ENCODE results near the gene PKM.

Gene PKM

DNA sequence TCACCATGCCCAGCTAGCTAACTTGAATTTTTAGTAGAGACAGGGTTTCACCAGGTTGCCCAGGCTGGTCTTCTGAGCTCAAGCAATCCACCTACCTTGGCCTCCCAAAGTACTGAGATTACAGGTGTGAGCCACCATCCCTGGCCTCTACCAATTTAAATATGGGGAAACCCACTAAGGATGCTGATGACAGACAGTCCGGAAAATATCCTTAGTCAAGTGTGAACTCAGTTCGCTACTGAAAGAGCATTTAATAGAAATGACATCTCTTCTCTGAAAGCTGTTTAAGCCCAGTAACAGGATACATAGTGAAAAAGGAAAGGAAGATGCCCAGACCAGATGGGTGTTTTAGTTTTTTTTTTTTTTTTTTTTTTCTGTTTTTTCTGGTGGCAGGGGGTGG lies 25.7 kb downstream of the PKM start:
- Histone ChIP-seq H2BK12ac (ENCODE audit: low read length in 2 of 2) (no peak overlapping the region), H4K91ac (ENCODE audit: low read length) (no peak overlapping the region), H3K36me3 (ENCODE audit: control insufficient read depth in 1 of 2, insufficient read depth in 2 of 2, low read depth in 1 of 2, low read length in 2 of 2) (peaks cover 81 to 98% of the 10 kb centered on the region in 2 experiments), H3K23ac (ENCODE audit: low read length in 2 of 2) (no peak overlapping the region), H2BK5ac (ENCODE audit: low read depth, low read length, poor library complexity, severe bottlenecking) (no peak overlapping the region), H2AFZ (ENCODE audit: low read depth, low read length) (no peak overlapping the region), H3K27me3 (ENCODE audit: control insufficient read depth in 1 of 2, insufficient read depth in 1 of 2, low read length in 2 of 2) (no peaks in the 10 kb centered on the region), H3K14ac (ENCODE audit: low read length in 2 of 2) (no peak overlapping the region), H3K18ac (ENCODE audit: low read depth in 1 of 2, low read length in 2 of 2) (no peak overlapping the region), H2BK15ac (ENCODE audit: low read depth, poor library complexity, severe bottlenecking) (no peak overlapping the region), H2AK5ac (ENCODE audit: low read length, severe bottlenecking) (no peak overlapping the region), H2BK120ac (ENCODE audit: low read depth, low read length) (no peak overlapping the region), H4K8ac (ENCODE audit: low read length) (no peak overlapping the region), H3K79me1 (replicated peaks; ENCODE audit: low read length, poor library complexity, severe bottlenecking) (peaks cover 11% of the 10 kb centered on the region), H3K9me3 (ENCODE audit: control insufficient read depth, low read length) (no peaks in the 10 kb centered on the region), H3K4ac (ENCODE audit: low read depth in 1 of 2, low read length in 2 of 2) (no peak overlapping the region), H3K4me3 (ENCODE audit: insufficient read depth in 1 of 2, low read depth in 1 of 2, low read length in 2 of 2) (no peak overlapping the region), H3K9ac (ENCODE audit: low read length) (peak overlapping the region; percentile 74), H3K27ac (ENCODE audit: low read length, poor library complexity, severe bottlenecking) (no peak overlapping the region), H3K4me1 (ENCODE audit: control insufficient read depth, insufficient read depth, low read depth, low read length) (peaks cover 22% of the 10 kb centered on the region), H3K4me2 (ENCODE audit: low read length, poor library complexity, severe bottlenecking) (no peak overlapping the region)
- no peak for DNase-seq
- 92% methylated on average over 2 of the region's 2 CpGs for WGBS

- H3K36me3 ChIP-seq (ENCODE audit: control insufficient read depth in 1 of 2, insufficient read depth in 2 of 2, low read depth in 1 of 2, low read length in 2 of 2) = peaks cover 85 to 99% of the 10 kb centered on the region in 2 experiments
- WGBS = 84% methylated on average over 5 of the region's 5 CpGs
- H2BK120ac ChIP-seq (ENCODE audit: low read depth, low read length) = no peak overlapping the region
- H3K4ac ChIP-seq (ENCODE audit: low read depth in 1 of 2, low read length in 2 of 2) = no peak overlapping the region
- no peak overlapping the region for H3K4me2 ChIP-seq (ENCODE audit: low read length, poor library complexity, severe bottlenecking)
- no peak overlapping the region for H3K4me3 ChIP-seq (ENCODE audit: insufficient read depth in 1 of 2, low read depth in 1 of 2, low read length in 2 of 2)
- H2BK15ac ChIP-seq (ENCODE audit: low read depth, poor library complexity, severe bottlenecking) = no peak overlapping the region
- no peak overlapping the region for H3K14ac ChIP-seq (ENCODE audit: low read length in 2 of 2)
- no peak overlapping the region for H4K91ac ChIP-seq (ENCODE audit: low read length)
- peak overlapping the region in 1 of 2 experiments; percentile 5 for H3K18ac ChIP-seq (ENCODE audit: low read depth in 1 of 2, low read length in 2 of 2)
- no peak overlapping the region for H2BK12ac ChIP-seq (ENCODE audit: low read length in 2 of 2)
- no peak for DNase-seq
- no peaks in the 10 kb centered on the region for H3K27me3 ChIP-seq (ENCODE audit: control insufficient read depth in 1 of 2, insufficient read depth in 1 of 2, low read length in 2 of 2)
- H3K79me1 ChIP-seq (replicated peaks; ENCODE audit: low read length, poor library complexity, severe bottlenecking) = peaks cover 9% of the 10 kb centered on the region
- H2AFZ ChIP-seq (ENCODE audit: low read depth, low read length) = no peak overlapping the region
- no peak overlapping the region for H2AK5ac ChIP-seq (ENCODE audit: low read length, severe bottlenecking)
- peak overlapping the region in 1 of 2 experiments; percentile 40 for H3K23ac ChIP-seq (ENCODE audit: low read length in 2 of 2)
- H4K8ac ChIP-seq (ENCODE audit: low read length) = no peak overlapping the region
- peak overlapping the region; percentile 74 for H3K9ac ChIP-seq (ENCODE audit: low read length)
- H3K4me1 ChIP-seq (ENCODE audit: control insufficient read depth, insufficient read depth, low read depth, low read length) = peaks cover 25% of the 10 kb centered on the region
- no peaks in the 10 kb centered on the region for H3K9me3 ChIP-seq (ENCODE audit: control insufficient read depth, low read length)
- no peak overlapping the region for H2BK5ac ChIP-seq (ENCODE audit: low read depth, low read length, poor library complexity, severe bottlenecking)
- H3K27ac ChIP-seq (ENCODE audit: low read length, poor library complexity, severe bottlenecking) = peak overlapping the region; percentile 49
Measured at GRCh38 chr15:72203507-72203837, 27.5 kb downstream of the PKM start.

- no peak for DNase-seq
- H3K4ac ChIP-seq (ENCODE audit: low read depth in 1 of 2, low read length in 2 of 2) = no peak overlapping the region
- no peak overlapping the region for H2AK5ac ChIP-seq (ENCODE audit: low read length, severe bottlenecking)
- WGBS = 92% methylated on average over 8 of the region's 8 CpGs
- peaks cover 25% of the 10 kb centered on the region for H3K4me1 ChIP-seq (ENCODE audit: control insufficient read depth, insufficient read depth, low read depth, low read length)
- H4K8ac ChIP-seq (ENCODE audit: low read length) = no peak overlapping the region
- no peak overlapping the region for H3K14ac ChIP-seq (ENCODE audit: low read length in 2 of 2)
- no peak overlapping the region for H3K23ac ChIP-seq (ENCODE audit: low read length in 2 of 2)
- H3K4me2 ChIP-seq (ENCODE audit: low read length, poor library complexity, severe bottlenecking) = no peak overlapping the region
- no peaks in the 10 kb centered on the region for H3K9me3 ChIP-seq (ENCODE audit: control insufficient read depth, low read length)
- H3K9ac ChIP-seq (ENCODE audit: low read length) = peak overlapping the region; percentile 42
- no peak overlapping the region for H4K91ac ChIP-seq (ENCODE audit: low read length)
- no peak overlapping the region for H2BK15ac ChIP-seq (ENCODE audit: low read depth, poor library complexity, severe bottlenecking)
- H3K27me3 ChIP-seq (ENCODE audit: control insufficient read depth in 1 of 2, insufficient read depth in 1 of 2, low read length in 2 of 2) = no peaks in the 10 kb centered on the region
- peak overlapping the region; percentile 49 for H3K27ac ChIP-seq (ENCODE audit: low read length, poor library complexity, severe bottlenecking)
- H2BK5ac ChIP-seq (ENCODE audit: low read depth, low read length, poor library complexity, severe bottlenecking) = no peak overlapping the region
- H3K18ac ChIP-seq (ENCODE audit: low read depth in 1 of 2, low read length in 2 of 2) = peak overlapping the region in 1 of 2 experiments; percentile 5
- no peak overlapping the region for H3K4me3 ChIP-seq (ENCODE audit: insufficient read depth in 1 of 2, low read depth in 1 of 2, low read length in 2 of 2)
- peaks cover 85 to 99% of the 10 kb centered on the region in 2 experiments for H3K36me3 ChIP-seq (ENCODE audit: control insufficient read depth in 1 of 2, insufficient read depth in 2 of 2, low read depth in 1 of 2, low read length in 2 of 2)
- H2BK12ac ChIP-seq (ENCODE audit: low read length in 2 of 2) = no peak overlapping the region
- peaks cover 9% of the 10 kb centered on the region for H3K79me1 ChIP-seq (replicated peaks; ENCODE audit: low read length, poor library complexity, severe bottlenecking)
- H2BK120ac ChIP-seq (ENCODE audit: low read depth, low read length) = no peak overlapping the region
- no peak overlapping the region for H2AFZ ChIP-seq (ENCODE audit: low read depth, low read length)
Measured at GRCh38 chr15:72202801-72203506, 28.0 kb downstream of the PKM start.

GRCh38 chr15:72202302-72202701 lies 28.7 kb downstream of the PKM start:
- H4K8ac ChIP-seq (ENCODE audit: low read length) = no peak overlapping the region
- peak overlapping the region; percentile 46 for H3K9ac ChIP-seq (ENCODE audit: low read length)
- no peak overlapping the region for H2BK15ac ChIP-seq (ENCODE audit: low read depth, poor library complexity, severe bottlenecking)
- H3K4me1 ChIP-seq (ENCODE audit: control insufficient read depth, insufficient read depth, low read depth, low read length) = peaks cover 29% of the 10 kb centered on the region
- no peak overlapping the region for H2AK5ac ChIP-seq (ENCODE audit: low read length, severe bottlenecking)
- H2BK120ac ChIP-seq (ENCODE audit: low read depth, low read length) = no peak overlapping the region
- no peak overlapping the region for H3K14ac ChIP-seq (ENCODE audit: low read length in 2 of 2)
- no peak for DNase-seq
- H3K4ac ChIP-seq (ENCODE audit: low read depth in 1 of 2, low read length in 2 of 2) = no peak overlapping the region
- no peak overlapping the region for H4K91ac ChIP-seq (ENCODE audit: low read length)
- no peak overlapping the region for H2BK12ac ChIP-seq (ENCODE audit: low read length in 2 of 2)
- peaks cover 81 to 92% of the 10 kb centered on the region in 2 experiments for H3K36me3 ChIP-seq (ENCODE audit: control insufficient read depth in 1 of 2, insufficient read depth in 2 of 2, low read depth in 1 of 2, low read length in 2 of 2)
- H3K4me2 ChIP-seq (ENCODE audit: low read length, poor library complexity, severe bottlenecking) = no peak overlapping the region
- H2BK5ac ChIP-seq (ENCODE audit: low read depth, low read length, poor library complexity, severe bottlenecking) = no peak overlapping the region
- H3K79me1 ChIP-seq (replicated peaks; ENCODE audit: low read length, poor library complexity, severe bottlenecking) = peaks cover 9% of the 10 kb centered on the region
- no peak overlapping the region for H2AFZ ChIP-seq (ENCODE audit: low read depth, low read length)
- no peaks in the 10 kb centered on the region for H3K27me3 ChIP-seq (ENCODE audit: control insufficient read depth in 1 of 2, insufficient read depth in 1 of 2, low read length in 2 of 2)
- H3K9me3 ChIP-seq (ENCODE audit: control insufficient read depth, low read length) = no peaks in the 10 kb centered on the region
- H3K18ac ChIP-seq (ENCODE audit: low read depth in 1 of 2, low read length in 2 of 2) = no peak overlapping the region
- no peak overlapping the region for H3K4me3 ChIP-seq (ENCODE audit: insufficient read depth in 1 of 2, low read depth in 1 of 2, low read length in 2 of 2)
- WGBS = 96% methylated on average over 13 of the region's 13 CpGs
- H3K23ac ChIP-seq (ENCODE audit: low read length in 2 of 2) = no peak overlapping the region
- H3K27ac ChIP-seq (ENCODE audit: low read length, poor library complexity, severe bottlenecking) = peak overlapping the region; percentile 49

Data from mesenchymal stem cell (in vitro differentiated cells and primary cell).